NOMO-1 treated with DMSO at 0.1 percent for 48 hours (cell line): ENCODE measurements around the gene HLA-DQB1.
"Not testable (repeated sequence)": the region's sequence is repeated elsewhere in the genome, so short reads cannot be mapped to it uniquely, and the experiment has no call there.

Experiments
- DNase-seq: peaks from one replicate; lab custom pipeline; 2025; ENCODE audit not compliant: unreplicated experiment; lab: John Stamatoyannopoulos, UW

Gene HLA-DQB1

GRCh38 chr6:32662836-32663235, 3.6 kb downstream of the HLA-DQB1 start:
- DNase-seq = no peak

- DNase-seq = no peak
These were observed 4.4 kb downstream of the HLA-DQB1 start for GRCh38 chr6:32662099-32662498.

- no peak for DNase-seq
These were observed 6.4 kb downstream of the HLA-DQB1 start for GRCh38 chr6:32659856-32660595.

- DNase-seq = no peak
These were observed 8.1 kb downstream of the HLA-DQB1 start for GRCh38 chr6:32658268-32658897.

- not testable (repeated sequence) for DNase-seq
These were observed 8.6 kb downstream of the HLA-DQB1 start for GRCh38 chr6:32657819-32658218.

DNA sequence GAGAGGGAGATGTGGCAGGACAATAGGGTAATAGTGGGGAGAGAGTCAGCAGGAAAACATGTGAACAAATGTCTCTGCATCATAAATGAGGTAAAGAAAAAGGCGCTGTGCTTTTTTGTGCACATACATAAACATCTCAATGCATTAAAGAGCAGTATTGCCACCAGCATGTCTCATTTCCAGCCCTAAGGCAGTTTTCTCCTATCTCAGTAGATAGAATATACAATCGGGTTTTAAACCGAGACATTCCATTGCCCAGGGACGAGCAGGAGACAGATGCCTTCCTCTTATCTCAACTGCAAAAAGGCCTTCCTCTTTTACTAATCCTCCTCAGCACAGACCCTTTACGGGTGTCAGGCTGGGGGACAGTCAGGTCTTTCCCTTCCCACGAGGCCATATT, 9.1 kb downstream of the HLA-DQB1 start:
- DNase-seq = not testable (repeated sequence)

GRCh38 chr6:32655203-32655710, 11.2 kb downstream of the HLA-DQB1 start:
- DNase-seq = peak; percentile 68

DNA sequence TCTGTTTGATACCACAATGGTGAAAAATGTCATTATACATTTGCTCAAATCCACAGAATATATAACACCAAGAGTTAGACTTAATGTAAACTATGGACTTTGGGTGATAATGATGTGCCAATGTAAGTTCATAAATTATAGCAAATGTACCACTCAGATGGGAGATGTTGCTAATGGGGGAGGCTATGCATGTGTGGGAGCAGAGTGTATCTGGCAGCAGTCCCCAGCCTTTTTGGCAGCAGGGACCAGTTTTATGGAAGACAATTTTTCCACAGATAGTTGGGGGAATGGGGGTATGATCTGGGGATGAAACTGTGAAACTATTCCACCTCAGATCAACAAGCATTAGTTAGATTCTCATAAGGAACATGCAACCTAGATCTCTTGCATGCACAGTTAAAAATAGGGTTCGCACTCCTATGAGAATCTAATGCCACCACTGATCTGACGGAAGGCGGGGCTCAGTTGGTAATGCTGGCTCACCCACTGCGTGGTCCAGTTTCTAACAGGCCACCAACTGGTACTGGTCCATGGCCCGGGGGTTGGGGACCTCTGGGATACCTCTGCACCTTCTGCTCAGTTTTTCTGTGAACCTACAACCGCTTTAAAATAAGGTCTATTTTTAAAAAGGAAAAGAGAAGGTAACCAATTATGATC, 21.3 kb downstream of the HLA-DQB1 start:
- no peak for DNase-seq

DNA sequence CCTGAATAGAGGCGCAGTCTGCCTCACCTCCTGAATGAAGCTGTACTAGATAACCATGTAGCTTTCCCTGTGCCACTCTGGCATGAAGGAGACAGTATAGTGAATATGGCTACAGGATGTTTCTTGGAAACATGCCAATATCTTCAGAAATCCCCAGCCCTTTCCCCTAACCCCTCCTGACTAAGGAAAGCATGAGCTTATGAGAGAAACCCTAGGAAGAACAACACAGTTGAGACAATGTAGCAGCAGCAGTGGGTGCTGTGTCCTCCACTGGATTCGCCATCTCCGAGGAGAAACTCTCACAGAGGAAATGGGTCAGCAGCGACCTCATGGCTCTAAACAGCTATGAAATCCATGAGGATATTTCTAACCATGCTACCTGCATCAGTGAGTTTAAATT, 22.6 kb downstream of the HLA-DQB1 start:
- DNase-seq = no peak

GRCh38 chr6:32642720-32643106, 23.7 kb downstream of the HLA-DQB1 start:
- no peak for DNase-seq

DNA sequence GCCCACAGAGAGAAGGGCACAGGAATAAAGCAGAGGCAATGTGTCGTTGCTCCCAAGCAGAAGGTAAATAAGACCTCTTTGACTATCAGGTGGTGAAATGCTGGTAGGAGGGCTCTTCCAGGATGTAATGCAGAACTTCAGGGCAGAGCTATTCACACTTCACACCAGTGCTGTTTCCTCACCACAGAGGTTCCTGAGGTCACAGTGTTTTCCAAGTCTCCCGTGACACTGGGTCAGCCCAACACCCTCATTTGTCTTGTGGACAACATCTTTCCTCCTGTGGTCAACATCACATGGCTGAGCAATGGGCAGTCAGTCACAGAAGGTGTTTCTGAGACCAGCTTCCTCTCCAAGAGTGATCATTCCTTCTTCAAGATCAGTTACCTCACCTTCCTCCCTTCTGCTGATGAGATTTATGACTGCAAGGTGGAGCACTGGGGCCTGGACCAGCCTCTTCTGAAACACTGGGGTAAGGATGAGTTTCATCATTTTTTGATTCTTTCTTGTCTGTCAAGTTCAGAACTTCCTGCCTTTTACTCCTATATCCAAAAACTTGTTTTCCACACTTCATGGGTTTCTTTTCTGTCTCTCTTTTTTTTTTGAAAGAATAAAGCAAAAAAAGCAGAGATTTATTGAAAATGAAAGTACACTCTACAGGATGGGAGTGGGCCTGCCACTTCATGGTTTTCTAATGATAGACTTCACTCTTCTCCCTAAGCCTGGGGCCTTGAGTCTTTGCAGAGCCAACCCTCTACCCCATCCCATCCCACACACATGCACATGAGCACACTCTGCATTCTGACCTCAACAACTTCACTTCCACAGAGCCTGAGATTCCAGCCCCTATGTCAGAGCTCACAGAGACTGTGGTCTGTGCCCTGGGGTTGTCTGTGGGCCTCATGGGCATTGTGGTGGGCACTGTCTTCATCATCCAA, 24.4 kb downstream of the HLA-DQB1 start:
- not testable (repeated sequence) for DNase-seq

DNA sequence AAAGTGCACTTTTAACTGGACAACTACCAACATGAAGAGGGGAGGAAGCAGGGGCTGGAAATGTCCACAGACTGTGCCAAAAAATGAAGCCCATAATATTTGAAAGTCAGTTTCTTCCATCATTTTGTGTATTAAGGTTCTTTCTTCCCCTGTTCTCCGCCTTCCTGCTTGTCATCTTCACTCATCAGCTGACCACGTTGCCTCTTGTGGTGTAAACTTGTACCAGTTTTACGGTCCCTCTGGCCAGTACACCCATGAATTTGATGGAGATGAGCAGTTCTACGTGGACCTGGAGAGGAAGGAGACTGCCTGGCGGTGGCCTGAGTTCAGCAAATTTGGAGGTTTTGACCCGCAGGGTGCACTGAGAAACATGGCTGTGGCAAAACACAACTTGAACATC, 25.3 kb downstream of the HLA-DQB1 start:
- no peak for DNase-seq

DNA sequence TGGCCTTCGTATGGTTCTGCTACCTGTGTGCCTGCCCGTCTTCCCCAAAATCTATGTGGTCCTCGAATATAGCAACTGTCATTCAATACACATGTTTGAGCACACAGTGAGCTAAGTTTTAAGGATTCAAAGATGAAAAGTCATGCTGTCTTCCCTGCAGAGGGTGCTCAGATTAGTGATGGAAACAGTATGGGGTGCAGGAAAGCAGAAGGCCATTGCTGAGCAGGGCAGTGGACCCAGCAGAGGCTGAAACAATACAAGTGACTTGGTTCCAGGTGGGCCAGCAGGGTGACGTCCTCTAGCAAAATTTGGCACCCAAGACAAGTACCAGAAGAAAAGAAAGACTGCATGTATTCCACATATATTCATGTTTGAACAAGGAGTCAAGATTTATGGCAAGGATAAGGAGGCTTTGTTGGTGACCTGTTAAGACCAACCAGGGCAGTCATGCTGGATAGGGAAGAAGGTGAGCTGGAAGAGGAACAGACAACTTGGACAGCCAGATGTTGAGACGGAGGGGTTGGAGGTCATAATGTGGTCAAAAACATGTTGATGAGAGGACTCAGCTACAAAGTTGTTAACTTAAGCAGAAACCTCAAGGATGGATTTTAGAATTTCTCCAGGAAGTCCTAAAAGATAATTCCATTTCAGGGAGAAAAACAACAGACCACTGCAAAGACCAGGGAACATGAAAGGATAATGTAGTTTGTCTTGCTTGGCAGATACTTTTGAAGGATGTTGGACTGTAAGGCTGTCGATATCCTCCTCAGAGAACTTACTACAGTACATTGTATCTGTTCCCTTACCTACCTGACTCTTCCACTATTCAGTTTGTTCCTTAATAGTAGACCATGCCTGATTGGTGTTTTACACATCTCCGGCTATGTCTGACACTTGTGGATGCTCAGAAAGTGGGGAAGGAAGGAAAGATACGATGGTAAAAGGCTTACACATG, 26.7 kb downstream of the HLA-DQB1 start:
- no peak for DNase-seq

GRCh38 chr6:32638532-32639219, 27.8 kb downstream of the HLA-DQB1 start:
- DNase-seq = peak; percentile 47

GRCh38 chr6:32637883-32638282, 28.6 kb downstream of the HLA-DQB1 start:
- DNase-seq = no peak

DNA sequence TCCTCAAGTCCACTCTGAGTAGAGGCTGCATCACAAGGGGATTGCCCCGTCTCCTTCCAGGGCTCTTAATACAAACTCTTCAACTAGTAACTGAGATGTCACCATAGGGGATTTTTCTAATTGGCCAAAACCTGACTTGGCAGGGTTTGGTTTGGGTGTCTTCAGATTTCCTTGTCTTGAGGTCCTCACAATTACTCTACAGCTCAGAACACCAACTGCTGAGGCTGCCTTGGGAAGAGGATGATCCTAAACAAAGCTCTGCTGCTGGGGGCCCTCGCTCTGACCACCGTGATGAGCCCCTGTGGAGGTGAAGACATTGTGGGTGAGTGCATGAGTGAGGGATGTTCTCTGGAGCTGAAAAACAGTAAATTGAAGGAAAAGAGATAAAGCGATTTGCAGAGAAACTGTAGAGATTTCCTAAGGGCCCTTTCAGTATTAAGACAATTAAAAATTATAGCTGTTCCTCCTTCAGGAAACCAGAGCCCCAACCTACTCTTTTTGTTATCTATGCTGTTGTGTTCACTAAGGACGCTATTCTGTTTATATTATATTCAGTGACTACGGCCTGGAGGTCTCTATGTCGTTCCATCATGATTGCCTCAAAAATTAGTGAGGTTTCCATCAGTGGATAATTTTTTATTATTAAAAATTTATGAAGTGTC, 29.1 kb downstream of the HLA-DQB1 start, which contains the start of gene HLA-DQA1:
Gene HLA-DQA1 (plus strand): TSS at position 188 of the 662 bp plus-strand sequence. CDS start 53 bp downstream, at position 241.
- peak; percentile 86 for DNase-seq

- DNase-seq = no peak
These were observed 30.8 kb downstream of the HLA-DQB1 start for GRCh38 chr6:32635526-32636123.

- not testable (repeated sequence) for DNase-seq
These were observed 36.7 kb downstream of the HLA-DQB1 start for GRCh38 chr6:32629793-32630192.
